DOHH2 (cell line): ENCODE measurements around the gene LACTBL1.

Source experiments
- H3F3A ChIP-seq: fragments of 200-600 bp; sonication (generic), shearing (Covaris generic); 2 replicates; pipeline ENCODE4 v1.6.0; 2016; ENCODE audit warnings: antibody characterized with exemption, mild to moderate bottlenecking; ENCODE audit not compliant: control insufficient read depth, insufficient read depth
- H3K27ac ChIP-seq: fragments of 200-600 bp; sonication (generic); 2 replicates; pipeline ENCODE4 v1.5.1; 2014; ENCODE audit warnings: low read depth, mild to moderate bottlenecking, low read length, moderate library complexity
- H3K27me3 ChIP-seq: fragments of 200-600 bp; sonication (generic); 2 replicates; pipeline ENCODE4 v1.6.1; 2014; ENCODE audit warnings: mild to moderate bottlenecking, low read length, mixed read lengths; ENCODE audit not compliant: control insufficient read depth
- H3K36me3 ChIP-seq: fragments of 200-600 bp; sonication (generic); 2 replicates; pipeline ENCODE4 v1.6.1; 2014; ENCODE audit warnings: mild to moderate bottlenecking, low read length, moderate library complexity, mixed read lengths; ENCODE audit not compliant: control insufficient read depth
- H3K4me1 ChIP-seq: fragments of 200-600 bp; sonication (generic); 2 replicates; pipeline ENCODE4 v1.6.1; 2014; ENCODE audit warnings: mild to moderate bottlenecking, low read length, mixed read lengths; ENCODE audit not compliant: control insufficient read depth
- H3K4me2 ChIP-seq: fragments of 200-600 bp; sonication (generic); 2 replicates; pipeline ENCODE4 v1.6.0; 2014; ENCODE audit warnings: mild to moderate bottlenecking, low read length, moderate library complexity
- H3K4me3 ChIP-seq: fragments of 200-600 bp; sonication (generic); 2 replicates; pipeline ENCODE4 v1.5.1; 2014; ENCODE audit warnings: mild to moderate bottlenecking, low read length, mixed read lengths
- H3K79me2 ChIP-seq: fragments of 200-600 bp; sonication (generic); 2 replicates; pipeline ENCODE4 v1.6.1; 2014; ENCODE audit warnings: mild to moderate bottlenecking, low read length, mixed read lengths; ENCODE audit not compliant: control insufficient read depth
- H3K9me2 ChIP-seq: fragments of 200-600 bp; sonication (generic); replicated peaks from 2 replicates; pipeline ENCODE4 v1.6.1; 2014; ENCODE audit warnings: mild to moderate bottlenecking, low read length, mixed read lengths; ENCODE audit not compliant: control insufficient read depth
- H3K9me3 ChIP-seq: fragments of 200-600 bp; sonication (generic); 2 replicates; pipeline ENCODE4 v1.6.1; 2014; ENCODE audit warnings: antibody characterized with exemption, low read length, mixed read lengths; ENCODE audit not compliant: control insufficient read depth, insufficient read depth
- H4K20me1 ChIP-seq: fragments of 200-600 bp; sonication (generic); 2 replicates; pipeline ENCODE4 v1.6.0; 2014; ENCODE audit warnings: low read depth, mild to moderate bottlenecking, antibody characterized with exemption, low read length, moderate library complexity; ENCODE audit not compliant: control insufficient read depth, insufficient read depth
- EZH2phosphoT487 ChIP-seq: fragments of 200-600 bp; sonication (generic); IDR thresholded peaks from 2 replicates; pipeline ENCODE4 v1.6.1; 2017; ENCODE audit warnings: borderline replicate concordance, mild to moderate bottlenecking, antibody characterized with exemption, low read length, moderate library complexity, mixed read lengths
- TF ChIP-seq, protein P1 (sequence below): fragments of 200-600 bp; sonication (generic); IDR thresholded peaks from one replicate; pipeline ENCODE4 v1.5.1; 2014; ENCODE audit warnings: antibody characterized with exemption, mild to moderate bottlenecking, low read depth, low read length; ENCODE audit not compliant: poor library complexity, severe bottlenecking

The LACTBL1 gene

DNA sequence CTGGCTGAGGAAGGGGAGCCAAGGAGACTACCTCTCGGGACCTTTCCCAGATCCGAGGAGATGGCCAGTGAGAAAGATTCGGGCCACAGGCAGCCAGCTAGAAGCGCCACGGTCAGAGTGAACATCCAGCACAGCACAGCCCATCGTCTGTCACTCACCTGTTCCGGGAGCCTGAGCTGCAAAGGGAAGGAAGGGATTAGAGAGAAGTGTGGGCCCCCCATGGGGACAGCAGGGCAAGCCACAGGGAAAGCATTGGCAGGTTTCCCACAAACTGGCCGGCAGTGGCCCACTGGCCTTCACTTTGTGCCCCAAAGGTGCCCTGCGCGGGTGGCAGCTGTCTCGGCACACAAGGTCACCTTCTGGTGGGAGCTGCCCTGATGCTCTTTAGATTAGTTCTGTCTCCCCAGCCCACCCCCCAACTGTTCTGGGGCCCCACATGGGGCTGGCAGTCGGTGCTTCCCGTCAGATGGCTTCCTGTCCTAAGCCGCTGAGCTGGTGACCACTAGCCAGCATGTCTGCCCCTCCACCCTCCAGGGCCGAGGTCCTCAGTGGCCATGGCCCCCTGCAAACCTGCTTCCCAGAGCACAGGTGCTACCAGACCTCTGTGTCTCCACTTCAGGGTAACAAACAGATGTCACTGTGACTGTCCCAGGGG lies 56.7 kb downstream of the LACTBL1 start:
- no peaks in the 10 kb centered on the region for H3K79me2 ChIP-seq
- no peaks in the 10 kb centered on the region for H4K20me1 ChIP-seq
- H3K4me3 ChIP-seq: no peak overlapping the region
- H3F3A ChIP-seq: no peaks in the 10 kb centered on the region
- no peaks in the 10 kb centered on the region for H3K36me3 ChIP-seq
- no peaks in the 10 kb centered on the region for H3K9me2 ChIP-seq
- H3K4me1 ChIP-seq: no peaks in the 10 kb centered on the region
- no peak overlapping the region for H3K27ac ChIP-seq
- peaks cover 3% of the 10 kb centered on the region; the same call in 1 of the 2 replicates for H3K27me3 ChIP-seq
- H3K4me2 ChIP-seq: no peak overlapping the region
- H3K9me3 ChIP-seq: no peaks in the 10 kb centered on the region
- TF ChIP-seq EZH2phosphoT487: no peak
- TF ChIP-seq, protein P1, sequence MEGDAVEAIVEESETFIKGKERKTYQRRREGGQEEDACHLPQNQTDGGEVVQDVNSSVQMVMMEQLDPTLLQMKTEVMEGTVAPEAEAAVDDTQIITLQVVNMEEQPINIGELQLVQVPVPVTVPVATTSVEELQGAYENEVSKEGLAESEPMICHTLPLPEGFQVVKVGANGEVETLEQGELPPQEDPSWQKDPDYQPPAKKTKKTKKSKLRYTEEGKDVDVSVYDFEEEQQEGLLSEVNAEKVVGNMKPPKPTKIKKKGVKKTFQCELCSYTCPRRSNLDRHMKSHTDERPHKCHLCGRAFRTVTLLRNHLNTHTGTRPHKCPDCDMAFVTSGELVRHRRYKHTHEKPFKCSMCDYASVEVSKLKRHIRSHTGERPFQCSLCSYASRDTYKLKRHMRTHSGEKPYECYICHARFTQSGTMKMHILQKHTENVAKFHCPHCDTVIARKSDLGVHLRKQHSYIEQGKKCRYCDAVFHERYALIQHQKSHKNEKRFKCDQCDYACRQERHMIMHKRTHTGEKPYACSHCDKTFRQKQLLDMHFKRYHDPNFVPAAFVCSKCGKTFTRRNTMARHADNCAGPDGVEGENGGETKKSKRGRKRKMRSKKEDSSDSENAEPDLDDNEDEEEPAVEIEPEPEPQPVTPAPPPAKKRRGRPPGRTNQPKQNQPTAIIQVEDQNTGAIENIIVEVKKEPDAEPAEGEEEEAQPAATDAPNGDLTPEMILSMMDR: no peak

DNA sequence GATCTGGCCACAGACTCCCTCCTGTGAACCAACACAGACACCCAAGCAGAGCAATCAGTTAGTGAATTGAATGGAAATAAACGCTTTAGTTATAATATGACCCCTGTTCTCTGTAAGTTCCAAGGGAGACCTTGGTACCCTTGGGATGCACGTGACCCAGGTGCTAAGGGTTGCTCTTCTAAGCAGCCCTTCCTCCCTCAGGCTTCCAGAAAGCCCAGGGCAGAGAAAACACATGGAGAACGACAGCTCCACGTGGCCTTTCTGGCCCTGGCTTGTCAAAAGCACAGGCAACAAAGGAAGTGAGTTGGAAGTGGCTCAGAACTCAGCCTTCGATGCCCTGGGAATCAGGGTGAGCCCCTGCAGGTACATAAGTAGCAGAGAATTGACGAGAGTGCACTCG lies 57.4 kb downstream of the LACTBL1 start:
- H3K27ac ChIP-seq: no peak overlapping the region
- H3K27me3 ChIP-seq: peaks cover 3% of the 10 kb centered on the region; the same call in 1 of the 2 replicates

DNA sequence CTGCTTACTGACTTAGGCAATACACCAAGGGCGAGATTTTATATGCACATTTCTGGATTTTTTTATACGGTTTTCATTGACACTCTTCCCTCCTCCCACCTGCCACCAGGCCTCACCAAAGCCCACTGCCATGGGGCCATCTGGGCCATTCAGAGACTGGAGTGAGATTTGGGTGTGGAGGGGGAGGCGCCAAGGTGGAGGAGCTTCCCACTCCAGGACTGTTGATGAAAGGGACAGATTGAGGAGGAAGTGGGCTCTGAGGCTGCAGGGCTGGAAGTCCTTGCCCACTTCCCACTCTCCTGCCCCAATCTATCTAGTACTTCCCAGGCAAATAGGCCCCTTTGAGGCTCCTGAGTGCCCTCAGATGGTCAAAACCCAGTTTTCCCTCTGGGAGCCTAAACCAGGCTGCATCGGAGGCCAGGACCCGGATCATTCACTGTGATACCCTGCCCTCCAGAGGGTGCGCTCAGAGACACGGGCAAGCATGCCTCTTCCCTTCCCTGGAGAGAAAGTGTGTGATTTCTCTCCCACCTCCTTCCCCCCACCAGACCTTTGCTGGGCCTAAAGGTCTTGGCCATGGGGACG lies 57.9 kb downstream of the LACTBL1 start:
- Histone ChIP-seq H3K9me2 (no peaks in the 10 kb centered on the region), H3K4me2 (no peak overlapping the region), H3K79me2 (no peaks in the 10 kb centered on the region), H3K27ac (no peak overlapping the region), H3K4me3 (no peak overlapping the region), H4K20me1 (no peaks in the 10 kb centered on the region), H3F3A (no peaks in the 10 kb centered on the region), H3K9me3 (no peaks in the 10 kb centered on the region), H3K36me3 (no peaks in the 10 kb centered on the region), H3K4me1 (no peaks in the 10 kb centered on the region), H3K27me3 (peaks cover 3% of the 10 kb centered on the region; the same call in 1 of the 2 replicates)
- TF ChIP-seq EZH2phosphoT487: no peak
- TF ChIP-seq, protein P1: no peak

More for the DNA sequence above, 57.4 kb downstream of the LACTBL1 start:
- Histone ChIP-seq H3K4me1 (no peaks in the 10 kb centered on the region), H3K36me3 (no peaks in the 10 kb centered on the region), H3K4me2 (no peak overlapping the region), H4K20me1 (no peaks in the 10 kb centered on the region), H3K79me2 (no peaks in the 10 kb centered on the region), H3F3A (no peaks in the 10 kb centered on the region), H3K9me2 (no peaks in the 10 kb centered on the region), H3K4me3 (no peak overlapping the region), H3K9me3 (no peaks in the 10 kb centered on the region)
- TF ChIP-seq, protein P1: no peak
- no peak for TF ChIP-seq EZH2phosphoT487
